ENCODE measurements around the gene MCC. TPM values are rescaled to one million over a fixed set of nuclear protein-coding genes. Genes with fewer than 3 reads are reported as not detected.

Gene MCC
- polyA plus RNA-seq, 1 donor (not counting 4 experiments of a cell fraction or from before 2014, with no cell fraction given) = 24.6 TPM

DNA sequence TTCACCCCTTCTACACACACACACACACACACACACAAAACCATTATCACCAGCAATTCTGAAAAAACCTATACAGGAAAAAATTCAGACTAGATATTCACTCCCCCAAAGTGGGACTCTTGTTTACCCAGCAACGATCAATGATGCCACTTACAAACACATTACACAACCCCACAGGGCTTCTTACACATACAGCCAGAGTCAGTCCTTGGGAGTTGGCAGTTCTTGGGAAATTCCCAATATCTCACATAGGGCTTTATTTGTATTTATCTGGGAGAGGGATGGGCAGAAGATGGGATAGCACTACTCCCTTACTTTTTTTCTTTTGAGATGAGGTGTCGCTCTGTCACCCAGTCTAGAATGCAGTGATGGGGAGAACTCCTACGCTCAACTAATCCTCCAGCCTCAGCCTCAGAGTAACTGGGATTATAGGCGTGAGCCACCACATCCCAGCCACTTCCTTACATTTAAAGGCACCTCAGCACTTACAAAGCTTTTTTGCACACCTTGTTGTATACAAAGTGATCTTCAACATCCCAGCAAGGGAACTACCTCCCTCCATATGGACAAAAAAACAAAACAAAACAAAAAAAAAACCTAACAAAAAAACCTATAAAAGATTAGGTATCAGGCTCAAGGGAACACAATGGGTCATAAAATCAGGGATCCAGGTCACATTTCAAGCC is 221.9 kb downstream of the MCC start:
- peaks cover 68% of the 10 kb centered on the region for H3K4me1 ChIP-seq (ENCODE audit: control insufficient read depth, extremely low read depth, insufficient read depth, low read length)
- H3K9me3 ChIP-seq (ENCODE audit: control insufficient read depth, low read depth, low read length) = no peaks in the 10 kb centered on the region
- H3K4me3 ChIP-seq (ENCODE audit: control insufficient read depth in 2 of 3, extremely low read depth in 1 of 3, insufficient read depth in 2 of 3, low read depth in 1 of 3, low read length in 3 of 3) = peak overlapping the region in 2 of 3 experiments; percentile 44 to 60
- no peaks in the 10 kb centered on the region for H3K9me1 ChIP-seq (ENCODE audit: control insufficient read depth, extremely low read depth, insufficient read depth, low read length)
- no peak for TF ChIP-seq EZH2 (IDR thresholded peaks at IDR 0.05; ENCODE audit: low read length)
- TF ChIP-seq, protein P1, sequence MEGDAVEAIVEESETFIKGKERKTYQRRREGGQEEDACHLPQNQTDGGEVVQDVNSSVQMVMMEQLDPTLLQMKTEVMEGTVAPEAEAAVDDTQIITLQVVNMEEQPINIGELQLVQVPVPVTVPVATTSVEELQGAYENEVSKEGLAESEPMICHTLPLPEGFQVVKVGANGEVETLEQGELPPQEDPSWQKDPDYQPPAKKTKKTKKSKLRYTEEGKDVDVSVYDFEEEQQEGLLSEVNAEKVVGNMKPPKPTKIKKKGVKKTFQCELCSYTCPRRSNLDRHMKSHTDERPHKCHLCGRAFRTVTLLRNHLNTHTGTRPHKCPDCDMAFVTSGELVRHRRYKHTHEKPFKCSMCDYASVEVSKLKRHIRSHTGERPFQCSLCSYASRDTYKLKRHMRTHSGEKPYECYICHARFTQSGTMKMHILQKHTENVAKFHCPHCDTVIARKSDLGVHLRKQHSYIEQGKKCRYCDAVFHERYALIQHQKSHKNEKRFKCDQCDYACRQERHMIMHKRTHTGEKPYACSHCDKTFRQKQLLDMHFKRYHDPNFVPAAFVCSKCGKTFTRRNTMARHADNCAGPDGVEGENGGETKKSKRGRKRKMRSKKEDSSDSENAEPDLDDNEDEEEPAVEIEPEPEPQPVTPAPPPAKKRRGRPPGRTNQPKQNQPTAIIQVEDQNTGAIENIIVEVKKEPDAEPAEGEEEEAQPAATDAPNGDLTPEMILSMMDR (optimal IDR thresholded peaks at IDR 0.05 in 1 of 3, IDR thresholded peaks at IDR 0.05 in 1 of 3, conservative IDR thresholded peaks at IDR 0.05 in 1 of 3; ENCODE audit: extremely low read depth in 1 of 3, insufficient read depth in 2 of 3, low read length in 3 of 3) = no peak
- dilution Hi-C loops (cut with MboI; ENCODE audit: extremely low pct_ligation_motif_present, low sequenced_read_pairs) = no loop called here
- H3K4me2 ChIP-seq (ENCODE audit: control insufficient read depth, extremely low read depth, insufficient read depth, low read depth, low read length) = peak overlapping the region; percentile 93
- H3K27me3 ChIP-seq (ENCODE audit: control insufficient read depth, extremely low read depth, insufficient read depth, low read length) = no peaks in the 10 kb centered on the region
- no peak overlapping the region for H2AFZ ChIP-seq (ENCODE audit: control insufficient read depth, low read length)
- DNase-seq (ENCODE audit: low read depth, low spot score) = no peak
- H3K9ac ChIP-seq (ENCODE audit: control insufficient read depth, extremely low read depth, insufficient read depth, low read length) = peak overlapping the region; percentile 76
- no peaks in the 10 kb centered on the region for H4K20me1 ChIP-seq (ENCODE audit: control insufficient read depth, extremely low read depth, insufficient read depth, low read length)
- H3K27ac ChIP-seq (ENCODE audit: control insufficient read depth, insufficient read depth, low read length) = peak overlapping the region; percentile 96
- H3K36me3 ChIP-seq (ENCODE audit: control insufficient read depth in 2 of 2, extremely low read depth in 1 of 2, insufficient read depth in 2 of 2, low read length in 2 of 2) = no peaks in the 10 kb centered on the region
- no peak for FAIRE-seq
- peaks cover 64% of the 10 kb centered on the region for H3K79me2 ChIP-seq (ENCODE audit: control insufficient read depth, insufficient read depth, low read length)

DNA sequence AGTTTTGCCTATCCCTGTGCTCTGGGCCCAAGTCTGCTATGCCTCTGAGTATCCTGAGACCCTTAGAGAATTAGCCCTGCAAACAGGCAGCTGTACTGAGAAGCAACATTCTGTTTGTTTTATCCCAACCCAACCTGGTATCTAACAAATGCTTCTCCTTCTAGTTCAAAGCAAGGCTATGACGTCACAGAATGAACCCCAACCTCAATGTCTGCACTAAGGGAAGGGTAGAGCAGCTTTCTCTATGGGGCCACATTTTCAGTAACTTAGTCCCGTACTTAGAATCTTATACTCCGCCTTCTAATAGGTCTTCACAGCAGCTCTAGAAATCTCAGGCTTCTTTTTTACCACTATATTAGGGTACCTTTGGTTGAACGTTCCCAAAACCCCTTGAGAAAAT is 223.1 kb downstream of the MCC start:
- Histone ChIP-seq H3K79me2 (ENCODE audit: control insufficient read depth, insufficient read depth, low read length) (peaks cover 71% of the 10 kb centered on the region), H3K36me3 (ENCODE audit: control insufficient read depth in 2 of 2, extremely low read depth in 1 of 2, insufficient read depth in 2 of 2, low read length in 2 of 2) (no peaks in the 10 kb centered on the region), H3K4me3 (ENCODE audit: control insufficient read depth in 2 of 3, extremely low read depth in 1 of 3, insufficient read depth in 2 of 3, low read depth in 1 of 3, low read length in 3 of 3) (no peak overlapping the region), H2AFZ (ENCODE audit: control insufficient read depth, low read length) (no peak overlapping the region), H3K27ac (ENCODE audit: control insufficient read depth, insufficient read depth, low read length) (peak overlapping the region; percentile 96), H3K9ac (ENCODE audit: control insufficient read depth, extremely low read depth, insufficient read depth, low read length) (no peak overlapping the region), H4K20me1 (ENCODE audit: control insufficient read depth, extremely low read depth, insufficient read depth, low read length) (no peaks in the 10 kb centered on the region), H3K4me1 (ENCODE audit: control insufficient read depth, extremely low read depth, insufficient read depth, low read length) (peaks cover 56% of the 10 kb centered on the region), H3K9me1 (ENCODE audit: control insufficient read depth, extremely low read depth, insufficient read depth, low read length) (no peaks in the 10 kb centered on the region), H3K4me2 (ENCODE audit: control insufficient read depth, extremely low read depth, insufficient read depth, low read depth, low read length) (no peak overlapping the region), H3K27me3 (ENCODE audit: control insufficient read depth, extremely low read depth, insufficient read depth, low read length) (no peaks in the 10 kb centered on the region), H3K9me3 (ENCODE audit: control insufficient read depth, low read depth, low read length) (no peaks in the 10 kb centered on the region)
- dilution Hi-C loops (cut with MboI; ENCODE audit: extremely low pct_ligation_motif_present, low sequenced_read_pairs) = no loop called here
- FAIRE-seq (peak; percentile 58), DNase-seq (ENCODE audit: low read depth, low spot score) (no peak)
- no peak for TF ChIP-seq EZH2 (IDR thresholded peaks at IDR 0.05; ENCODE audit: low read length)
